H1 (cell line): ENCODE results near the gene TMPRSS9. TPM values are rescaled to one million over a fixed set of nuclear protein-coding genes. Genes with fewer than 3 reads are reported as not detected.

Experiments
- CTCF ChIA-PET: fragments of 300-600 bp; sonication (Branson Sonifier 250); formaldehyde crosslinking; loops from one replicate; lab custom pipeline; 2021; ENCODE audit not compliant: partially characterized antibody; lab: Charles Lee
- POLR2A ChIA-PET: fragments of 300-600 bp; sonication (Branson Sonifier 250); formaldehyde crosslinking; loops from one replicate; lab custom pipeline; 2021; ENCODE audit warnings: inconsistent platforms; ENCODE audit not compliant: partially characterized antibody; lab: Charles Lee
- DNase-seq, 2 experiments: peaks; one replicate each; pipeline versions ENCODE4 v3.0.0 to v3.0.0-alpha.2; 2010 to 2022; ENCODE audit warnings: low spot score in 2 of 2, low read depth in 1 of 2, mixed read lengths in 1 of 2
- FAIRE-seq: peaks from 2 replicates; lab custom pipeline; 2011; peaks lifted over from hg19 to GRCh38; lab: Jason Lieb, UNC
- H2AFZ ChIP-seq: 2 replicates; pipeline ENCODE4 v1.8.1; 2012; ENCODE audit warnings: low read length, inconsistent platforms
- H2AK5ac ChIP-seq: 2 replicates; pipeline ENCODE4 v1.6.1; 2013; ENCODE audit warnings: low read depth, low read length
- H2BK120ac ChIP-seq: replicated peaks from 2 replicates; pipeline ENCODE3; 2013; ENCODE audit warnings: low read depth, low read length, inconsistent platforms
- H2BK12ac ChIP-seq: 2 replicates; pipeline ENCODE4 v1.6.1; 2013; ENCODE audit warnings: low read depth, low read length
- H2BK15ac ChIP-seq: 2 replicates; pipeline ENCODE4 v1.6.1; 2013; ENCODE audit warnings: low read length
- H2BK20ac ChIP-seq: 2 replicates; pipeline ENCODE4 v1.6.1; 2013; ENCODE audit warnings: low read length
- H2BK5ac ChIP-seq: 2 replicates; pipeline ENCODE4 v1.6.1; 2013; ENCODE audit warnings: low read depth, low read length
- H3K14ac ChIP-seq: 2 replicates; pipeline ENCODE4 v1.6.1; 2013; ENCODE audit warnings: inconsistent platforms; ENCODE audit not compliant: insufficient read length
- H3K18ac ChIP-seq: 2 replicates; pipeline ENCODE4 v1.6.1; 2013; ENCODE audit warnings: low read length; ENCODE audit errors: extremely low read depth
- H3K23ac ChIP-seq: 2 replicates; pipeline ENCODE4 v1.6.1; 2013; ENCODE audit warnings: inconsistent platforms; ENCODE audit not compliant: insufficient read length
- H3K23me2 ChIP-seq: 2 replicates; pipeline ENCODE4 v1.6.1; 2013; ENCODE audit warnings: low read depth, low read length
- H3K27ac ChIP-seq: 2 replicates; pipeline ENCODE4 v1.6.1; 2011; ENCODE audit warnings: low read depth, low read length, inconsistent platforms
- H3K27me3 ChIP-seq, 4 experiments: replicated peaks in 1 of 4; 1 replicate in 1 of 4; 2 replicates in 3 of 4; pipeline versions ENCODE4 v1.6.1 to v1.8.1; 2011 to 2013; ENCODE audit warnings: low read length in 3 of 4, mild to moderate bottlenecking in 3 of 4, inconsistent platforms in 2 of 4, mixed read lengths in 2 of 4, moderate library complexity in 1 of 4; ENCODE audit not compliant: control insufficient read depth in 3 of 4, insufficient read depth in 3 of 4; ENCODE audit errors: extremely low read depth in 1 of 4
- H3K36me3 ChIP-seq, 4 experiments: 2 replicates each; pipeline versions ENCODE4 v1.6.1 to v1.8.1; 2011 to 2013; ENCODE audit warnings: mild to moderate bottlenecking in 4 of 4, low read length in 3 of 4, moderate library complexity in 2 of 4, control low read depth in 1 of 4, inconsistent platforms in 1 of 4; ENCODE audit not compliant: insufficient read depth in 4 of 4, control insufficient read depth in 2 of 4
- H3K4ac ChIP-seq: replicated peaks from 2 replicates; pipeline ENCODE3; 2013; ENCODE audit warnings: low read length, low read depth, mixed read lengths, inconsistent platforms; ENCODE audit not compliant: insufficient read length
- H3K4me1 ChIP-seq, 4 experiments: replicated peaks in 1 of 4; 1 replicate in 1 of 4; 2 replicates in 3 of 4; pipeline versions ENCODE4 v1.6.1 to v1.8.1; 2011 to 2013; ENCODE audit warnings: low read length in 3 of 4, inconsistent platforms in 2 of 4, mixed read lengths in 1 of 4; ENCODE audit not compliant: insufficient read depth in 4 of 4, control insufficient read depth in 3 of 4
- H3K4me2 ChIP-seq, 2 experiments: 2 replicates each; pipeline versions ENCODE4 v1.6.1 to v1.8.1; 2011 to 2013; ENCODE audit warnings: low read depth in 2 of 2, low read length in 2 of 2, control low read depth in 1 of 2, inconsistent platforms in 1 of 2, mild to moderate bottlenecking in 1 of 2; ENCODE audit not compliant: insufficient read depth in 1 of 2
- H3K4me3 ChIP-seq, 4 experiments: fragments of 200-600, 300-600 bp in 1 of 4; sonication (generic), shearing (Covaris generic), sonication (Bioruptor Twin) in 1 of 4; 2 replicates each; pipeline versions ENCODE4 v1.5.1 to v1.8.1; 2011 to 2016; ENCODE audit warnings: low read length in 4 of 4, low read depth in 3 of 4, control low read depth in 2 of 4, inconsistent platforms in 2 of 4, mild to moderate bottlenecking in 2 of 4, mixed read lengths in 1 of 4, moderate library complexity in 1 of 4; ENCODE audit not compliant: insufficient read depth in 2 of 4; ENCODE audit errors: extremely low read depth in 1 of 4
- H3K56ac ChIP-seq: replicated peaks from 2 replicates; pipeline ENCODE3; 2013; ENCODE audit warnings: low read depth, mild to moderate bottlenecking, mixed read lengths, low read length, inconsistent platforms; ENCODE audit not compliant: insufficient read length
- H3K79me1 ChIP-seq: 2 replicates; pipeline ENCODE4 v1.6.1; 2013; ENCODE audit warnings: low read depth, low read length, control low read depth
- H3K79me2 ChIP-seq, 2 experiments: 2 replicates each; pipeline versions ENCODE4 v1.6.1 to v1.8.1; 2012 to 2013; ENCODE audit warnings: low read length in 2 of 2, mild to moderate bottlenecking in 2 of 2, inconsistent platforms in 1 of 2; ENCODE audit not compliant: insufficient read depth in 2 of 2, control insufficient read depth in 1 of 2
- H3K9ac ChIP-seq, 4 experiments: replicated peaks in 1 of 4; 1 replicate in 1 of 4; 2 replicates in 3 of 4; pipeline versions ENCODE4 v1.6.1 to v1.8.1; 2011 to 2013; ENCODE audit warnings: low read depth in 3 of 4, low read length in 3 of 4, control low read depth in 2 of 4, mild to moderate bottlenecking in 2 of 4, moderate library complexity in 2 of 4, inconsistent platforms in 1 of 4; ENCODE audit errors: extremely low read depth in 1 of 4
- H3K9me3 ChIP-seq, 2 experiments: 2 replicates each; pipeline versions ENCODE4 v1.6.1 to v1.8.1; 2012 to 2013; ENCODE audit warnings: mild to moderate bottlenecking in 2 of 2, moderate library complexity in 2 of 2, control low read depth in 1 of 2, inconsistent platforms in 1 of 2, low read depth in 1 of 2, low read length in 1 of 2, mixed read lengths in 1 of 2; ENCODE audit not compliant: insufficient read depth in 2 of 2
- H4K20me1 ChIP-seq, 2 experiments: replicated peaks in 1 of 2; 2 replicates each; pipeline versions ENCODE3 to v1.8.1; 2011 to 2013; ENCODE audit warnings: inconsistent platforms in 2 of 2, low read length in 2 of 2, mild to moderate bottlenecking in 1 of 2; ENCODE audit not compliant: insufficient read depth in 2 of 2, control insufficient read depth in 1 of 2
- H4K5ac ChIP-seq: 2 replicates; pipeline ENCODE4 v1.6.1; 2013; ENCODE audit warnings: low read length, low read depth, mixed read lengths, inconsistent platforms; ENCODE audit not compliant: insufficient read length
- H4K8ac ChIP-seq: 2 replicates; pipeline ENCODE4 v1.8.0; 2013; ENCODE audit warnings: mild to moderate bottlenecking, moderate library complexity, low read length, inconsistent platforms; ENCODE audit not compliant: insufficient read depth; ENCODE audit errors: extremely low read depth
- H4K91ac ChIP-seq: replicated peaks from 2 replicates; pipeline ENCODE3; 2013; ENCODE audit warnings: low read length, mixed read lengths, inconsistent platforms; ENCODE audit not compliant: insufficient read length
- CHD2 ChIP-seq: IDR thresholded peaks from 2 replicates; pipeline ENCODE4 v1.6.1; 2012; ENCODE audit warnings: low read length, improper control_type of control experiment
- FOSL1 ChIP-seq: IDR thresholded peaks from 2 replicates; pipeline ENCODE4 v1.6.1; 2011; ENCODE audit warnings: mild to moderate bottlenecking, low read depth, low read length, moderate library complexity; ENCODE audit not compliant: insufficient read depth
- MAX ChIP-seq: IDR thresholded peaks from 2 replicates; pipeline ENCODE4 v1.6.1; 2012; ENCODE audit warnings: inconsistent platforms
- PHF8 ChIP-seq: fragments of 200-600 bp; sonication (generic); conservative IDR thresholded peaks from 2 replicates; pipeline ENCODE4 v1.7.1; 2012; ENCODE audit warnings: low read depth, mild to moderate bottlenecking, inconsistent platforms, low read length, moderate library complexity
- RNF2 ChIP-seq: fragments of 200-900, 300-1000 bp; sonication (generic); IDR thresholded peaks from 2 replicates; pipeline ENCODE4 v1.7.1; 2016; ENCODE audit warnings: borderline replicate concordance, low read depth, mild to moderate bottlenecking, antibody characterized with exemption, low read length; ENCODE audit not compliant: poor library complexity, severe bottlenecking; ENCODE audit errors: missing control alignments
- SIRT6 ChIP-seq: IDR thresholded peaks from one replicate; pipeline ENCODE4 v1.7.1; 2012; ENCODE audit warnings: low read length, inconsistent platforms
- SIX5 ChIP-seq: IDR thresholded peaks from 2 replicates; pipeline ENCODE4 v1.6.1; 2011; ENCODE audit warnings: mild to moderate bottlenecking, low read depth, low read length
- WGBS, 2 experiments: shearing (Covaris generic) in 1 of 2; methylation state at CpG; one replicate each; pipeline versions ENCODE4 v1.1.6 to v1.1.7; 2013 to 2015; ENCODE audit warnings: low lambda C conversion rate in 2 of 2, mixed read lengths in 2 of 2, inconsistent platforms in 1 of 2, low coverage in 1 of 2, missing lambda C conversion rate in 1 of 2; ENCODE audit not compliant: insufficient replicate concordance in 2 of 2, insufficient coverage in 1 of 2, insufficient read length in 1 of 2; ENCODE audit errors: extremely low coverage in 1 of 2, missing lambda C conversion rate in 1 of 2; 5-methylcytosine and 5-hydroxymethylcytosine counted together
- polyA plus RNA-seq, 7 experiments: library from polyadenylated mRNA; depleted of rRNA in 3 of 7; stranded (reverse) in 5 of 7; unstranded in 2 of 7; fragments of >200 nt in 5 of 7; fragments of 200-250 nt in 2 of 7; gene quantifications; 1 replicate in 5 of 7; 2 replicates in 1 of 7; 4 replicates in 1 of 7; pipeline versions ENCODE4 v1.2.1 to v1.2.3, GENCODE V29; 2011 to 2013; ENCODE audit warnings: missing spikeins in 2 of 7, mixed read lengths in 2 of 7
- total RNA-seq: library from RNA; stranded (reverse); fragmentation: NEBNext Ultra II Directional; extraction: Animal tissue kit (Norgen Biotek cat#: 25700); gene quantifications from 2 replicates; pipeline ENCODE4 v1.2.1, GENCODE V29; 2021

The TMPRSS9 gene
- total and polyA plus RNA-seq, 2 of the 8 experiments (the other 6 are each of a cell fraction or from before 2014, with no cell fraction given): 0.15 to 0.19 TPM

DNA sequence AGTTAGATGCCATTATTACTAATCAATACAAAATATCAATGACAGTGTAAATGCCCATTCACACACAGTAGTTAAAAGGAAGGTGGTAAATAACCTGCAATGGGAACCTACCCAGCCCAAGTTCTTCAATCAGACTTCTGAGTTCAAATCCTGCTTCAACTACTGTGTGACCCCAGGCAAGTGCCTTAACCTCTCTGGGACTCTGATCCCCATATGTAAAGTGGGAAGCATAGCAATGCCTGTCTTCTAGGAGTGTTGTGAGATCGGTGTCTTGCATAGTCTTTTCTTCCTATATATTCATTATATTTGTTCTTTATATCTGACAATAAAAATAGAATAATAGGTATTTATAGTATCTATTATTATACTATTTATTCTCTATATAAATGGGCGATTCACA lies 60.4 kb downstream of the TMPRSS9 start:
- peaks cover 2% of the 10 kb centered on the region; the same call in 1 of the 2 replicates for H3K79me1 ChIP-seq
- H2BK12ac ChIP-seq: no peak overlapping the region
- no peak overlapping the region for H2AFZ ChIP-seq
- POLR2A ChIA-PET: interaction anchor here (0.7 to 5.4 kb wide), 3 partner anchors 9 to 148 kb away, joined by 4 to 32 read pairs (median 4); no protein-coding TSS in a partner anchor
- WGBS, 2 experiments: 96% methylated on average over 2 of the region's 2 CpGs; no CpG with 5 or more reads in 1 of the 2 experiments
- H3K79me2 ChIP-seq: peaks cover 0 to under 1% of the 10 kb centered on the region in 2 experiments; a peak in 1 of 4 replicates
- H3K4me2 ChIP-seq: no peak overlapping the region
- peaks cover 0 to 4% (median 0%) of the 10 kb centered on the region in 4 experiments; a peak in 2 of 7 replicates for H3K4me1 ChIP-seq
- H3K56ac ChIP-seq: no peak overlapping the region
- no peak overlapping the region for H3K14ac ChIP-seq
- H3K9me3 ChIP-seq: no peaks in the 10 kb centered on the region
- no peak for FAIRE-seq
- no peak overlapping the region for H2BK20ac ChIP-seq
- no peak overlapping the region for H3K4me3 ChIP-seq
- no peak overlapping the region for H2BK120ac ChIP-seq
- peaks cover 3% of the 10 kb centered on the region; the same call in 1 of the 2 replicates for H3K23me2 ChIP-seq
- H2BK15ac ChIP-seq: no peak overlapping the region
- CTCF ChIA-PET: interaction anchor here (1.0 kb wide), 1 partner anchor 16 kb away, joined by 3 read pairs; no protein-coding TSS in a partner anchor
- no peak overlapping the region for H3K27ac ChIP-seq
- no peak overlapping the region for H2AK5ac ChIP-seq
- H3K27me3 ChIP-seq: no peaks in the 10 kb centered on the region
- H3K9ac ChIP-seq: no peak overlapping the region
- H3K18ac ChIP-seq: no peak overlapping the region
- no peak overlapping the region for H2BK5ac ChIP-seq
- no peak overlapping the region for H4K91ac ChIP-seq
- H4K5ac ChIP-seq: no peak overlapping the region
- DNase-seq: no peak
- H4K20me1 ChIP-seq: peaks cover 0 to 4% of the 10 kb centered on the region in 2 experiments
- H4K8ac ChIP-seq: no peak overlapping the region
- no peak overlapping the region for H3K23ac ChIP-seq
- H3K4ac ChIP-seq: no peak overlapping the region
- H3K36me3 ChIP-seq: peaks cover 0 to 9% (median 0%) of the 10 kb centered on the region in 4 experiments; a peak in 3 of 8 replicates
- no peak for TF ChIP-seq SIRT6
- no peak for TF ChIP-seq PHF8
- no peak for TF ChIP-seq CHD2
- TF ChIP-seq FOSL1: no peak
- TF ChIP-seq SIX5: no peak
- TF ChIP-seq MAX: no peak
- TF ChIP-seq RNF2: no peak
